Fibroblast of villous mesenchyme (primary cell): ENCODE measurements around the gene ADIG. TPM values are rescaled to one million over a fixed set of nuclear protein-coding genes. Genes with fewer than 3 reads are reported as not detected.

Experiments
- DNase-seq: peaks from one replicate; pipeline ENCODE4 v3.0.0-alpha.2; 2010; ENCODE audit warnings: low read depth
- H3K4me3 ChIP-seq: 2 replicates; pipeline ENCODE4 v1.5.1; 2011; ENCODE audit warnings: low read depth, mild to moderate bottlenecking, low read length
- total RNA-seq: library from RNA; depleted of rRNA; stranded (reverse); fragments of >200 nt; gene quantifications from 2 replicates; pipeline ENCODE4 v1.2.3, GENCODE V29; 2012
- TF ChIP-seq, protein P1 (sequence below): IDR thresholded peaks from 2 replicates; pipeline ENCODE4 v1.5.1; 2012; ENCODE audit warnings: low read depth, mild to moderate bottlenecking, low read length; ENCODE audit not compliant: insufficient read depth

The ADIG gene
- total RNA-seq, 1 donor = not detected

DNA sequence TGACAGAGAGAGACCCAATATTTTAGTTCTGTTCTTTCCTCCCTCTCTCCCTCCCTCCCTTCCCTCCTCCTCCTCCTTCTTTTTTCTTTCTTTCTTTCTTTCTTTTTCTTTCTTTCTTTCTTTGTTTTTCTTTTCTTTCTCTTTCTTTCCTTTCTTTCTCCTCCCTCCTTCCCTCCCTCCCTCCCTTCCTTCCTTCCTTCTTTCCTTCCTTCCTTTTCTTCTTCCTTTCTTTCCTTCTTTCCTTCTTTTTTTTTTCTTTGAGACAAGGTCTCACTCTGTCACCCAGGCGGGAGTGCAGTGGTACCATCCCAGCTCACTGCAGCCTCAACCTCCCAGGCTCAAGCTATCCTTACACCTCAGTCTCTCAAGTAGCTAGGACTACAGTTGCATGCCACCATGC is 49.0 kb downstream of the ADIG start:
- H3K4me3 ChIP-seq = no peak overlapping the region
- DNase-seq = no peak
- TF ChIP-seq, protein P1, sequence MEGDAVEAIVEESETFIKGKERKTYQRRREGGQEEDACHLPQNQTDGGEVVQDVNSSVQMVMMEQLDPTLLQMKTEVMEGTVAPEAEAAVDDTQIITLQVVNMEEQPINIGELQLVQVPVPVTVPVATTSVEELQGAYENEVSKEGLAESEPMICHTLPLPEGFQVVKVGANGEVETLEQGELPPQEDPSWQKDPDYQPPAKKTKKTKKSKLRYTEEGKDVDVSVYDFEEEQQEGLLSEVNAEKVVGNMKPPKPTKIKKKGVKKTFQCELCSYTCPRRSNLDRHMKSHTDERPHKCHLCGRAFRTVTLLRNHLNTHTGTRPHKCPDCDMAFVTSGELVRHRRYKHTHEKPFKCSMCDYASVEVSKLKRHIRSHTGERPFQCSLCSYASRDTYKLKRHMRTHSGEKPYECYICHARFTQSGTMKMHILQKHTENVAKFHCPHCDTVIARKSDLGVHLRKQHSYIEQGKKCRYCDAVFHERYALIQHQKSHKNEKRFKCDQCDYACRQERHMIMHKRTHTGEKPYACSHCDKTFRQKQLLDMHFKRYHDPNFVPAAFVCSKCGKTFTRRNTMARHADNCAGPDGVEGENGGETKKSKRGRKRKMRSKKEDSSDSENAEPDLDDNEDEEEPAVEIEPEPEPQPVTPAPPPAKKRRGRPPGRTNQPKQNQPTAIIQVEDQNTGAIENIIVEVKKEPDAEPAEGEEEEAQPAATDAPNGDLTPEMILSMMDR = no peak

DNA sequence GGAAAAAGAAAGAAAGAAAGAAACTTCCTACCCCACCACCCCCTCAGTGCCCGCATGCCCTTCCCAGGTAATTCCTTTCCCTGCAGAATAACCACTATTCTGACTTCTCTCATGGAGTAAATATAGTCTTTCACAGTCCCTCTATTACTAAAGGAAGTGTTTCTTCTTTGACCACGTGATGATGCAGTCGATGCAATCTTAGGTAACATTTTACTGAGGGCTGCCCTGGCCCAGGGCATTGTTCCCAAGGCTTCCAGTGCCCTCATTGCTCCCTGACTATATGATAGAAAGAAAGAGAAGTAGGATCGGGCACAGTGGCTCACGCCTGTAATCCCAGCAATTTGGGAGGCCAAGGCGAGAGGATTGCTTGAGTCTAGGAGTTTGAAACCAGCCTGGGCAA is 49.7 kb downstream of the ADIG start:
- TF ChIP-seq, protein P1 = no peak
- no peak overlapping the region for H3K4me3 ChIP-seq
- no peak for DNase-seq

DNA sequence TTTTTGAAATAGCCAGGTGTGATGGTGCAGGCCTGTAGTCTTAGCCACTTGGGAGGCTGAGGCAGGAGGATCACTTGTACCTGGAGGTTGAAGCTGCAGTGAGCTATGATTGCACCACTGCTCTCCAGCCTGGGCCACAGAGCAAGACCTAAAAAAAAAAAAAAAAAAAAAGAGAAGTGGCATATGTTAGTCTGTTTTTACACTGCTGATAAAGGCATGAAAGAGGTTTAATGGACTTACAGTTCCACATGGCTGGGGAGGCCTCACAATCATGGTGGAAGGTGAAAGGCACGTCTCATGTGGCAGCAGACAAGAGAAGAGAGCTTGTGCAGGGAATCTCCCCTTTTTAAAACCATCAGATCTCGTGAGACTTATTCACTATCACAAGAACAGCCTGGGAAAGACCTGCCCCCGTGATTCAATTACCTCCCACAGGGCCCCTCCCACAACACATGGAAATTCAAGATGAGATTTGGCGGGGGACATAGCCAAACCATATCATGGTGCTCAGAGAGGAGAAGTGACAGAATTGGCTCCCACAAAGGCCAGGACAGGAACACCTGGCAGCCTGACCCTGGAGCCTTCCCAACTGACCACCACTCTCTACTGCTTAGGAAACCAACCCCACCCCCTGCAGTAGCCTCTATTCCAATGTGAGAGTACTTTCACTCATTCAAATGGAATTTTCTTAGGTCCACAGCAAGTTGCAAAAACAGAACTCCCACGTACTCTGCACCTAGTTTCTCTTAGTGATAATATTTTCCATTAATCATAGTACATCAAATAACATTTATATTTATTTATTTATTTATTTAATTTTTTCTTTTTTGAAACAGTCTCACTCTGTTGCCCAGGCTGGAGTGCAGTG is 50.4 kb downstream of the ADIG start:
- TF ChIP-seq, protein P1 = no peak
- no peak for DNase-seq
- no peak overlapping the region for H3K4me3 ChIP-seq

DNA sequence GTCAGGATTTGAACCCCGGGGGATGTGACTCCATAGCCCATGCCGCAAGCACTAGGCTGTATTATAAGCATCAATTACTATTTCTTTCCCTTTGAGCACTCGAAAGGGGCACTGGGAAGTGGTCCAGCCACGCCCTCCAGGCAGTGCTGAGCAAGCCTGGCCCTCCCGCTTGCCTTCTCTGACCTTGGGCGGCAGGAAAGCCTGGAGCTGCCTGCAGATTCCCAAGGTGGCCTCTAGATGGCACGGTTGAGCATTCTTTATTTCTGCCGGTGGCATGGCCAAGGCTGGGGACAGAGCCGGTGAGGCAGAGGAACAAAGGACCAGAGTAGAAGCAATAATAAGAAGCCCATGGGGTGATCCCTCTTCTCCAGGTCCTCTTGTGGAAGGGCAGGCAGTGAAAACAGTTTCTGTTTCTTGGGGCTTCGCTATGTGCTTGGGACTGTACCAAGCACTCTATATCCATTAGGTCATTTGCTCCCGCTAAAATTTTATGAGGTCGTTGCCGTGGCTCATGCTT is 52.6 kb downstream of the ADIG start:
- peak; percentile 23 for DNase-seq
- TF ChIP-seq, protein P1 = peak; percentile 92
- no peak overlapping the region for H3K4me3 ChIP-seq

DNA sequence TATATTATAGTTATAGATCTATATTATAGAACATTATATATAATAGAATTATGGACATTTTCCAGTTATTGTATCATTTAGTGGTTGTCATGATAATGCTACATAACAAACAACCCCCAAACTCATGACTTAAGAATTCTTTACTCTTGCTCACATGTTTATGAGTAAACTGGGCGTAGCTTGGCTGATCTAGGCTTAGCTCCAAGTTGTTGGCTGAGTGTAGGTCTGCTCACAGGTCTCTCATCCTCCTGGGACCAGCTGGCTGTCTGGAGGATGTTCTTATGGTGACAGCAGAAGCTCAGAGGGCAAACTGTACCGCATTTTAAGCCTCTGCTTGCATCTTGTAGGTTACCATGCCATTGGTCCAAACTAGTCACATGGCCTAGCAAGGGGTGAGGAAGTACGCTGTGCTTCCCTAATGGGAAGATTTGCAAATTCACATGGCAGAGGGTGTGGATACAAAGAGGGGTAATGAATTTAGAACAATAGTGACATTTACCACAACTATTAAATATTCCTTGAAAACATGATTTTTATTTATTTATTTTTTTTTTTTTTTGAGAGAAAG is 54.8 kb downstream of the ADIG start:
- H3K4me3 ChIP-seq = no peak overlapping the region
- TF ChIP-seq, protein P1 = no peak
- no peak for DNase-seq

Other genes starting within 250 kb of the ADIG start
- gene LBP, start 234.7 kb upstream of the ADIG start, total RNA-seq = not detected in 2 replicates
- gene SNHG17, start 145.9 kb upstream of the ADIG start, total RNA-seq = 7.4 and 8.6 TPM in 2 replicates
- 38.3 and 45.8 TPM in 2 replicates for gene RALGAPB, start 108.4 kb upstream of the ADIG start, total RNA-seq
- gene ARHGAP40, start 20.6 kb downstream of the ADIG start, total RNA-seq = not detected in 2 replicates
- not detected in 2 replicates for gene SLC32A1, start 143.3 kb downstream of the ADIG start, total RNA-seq
- gene ACTR5, start 167.3 kb downstream of the ADIG start, total RNA-seq = 6.4 and 7.8 TPM in 2 replicates
- not detected in 2 replicates for gene PPP1R16B, start 224.5 kb downstream of the ADIG start, total RNA-seq